AG09309 (cell line): Measurements from ENCODE around the gene ENAH.

Experiments used
- DNase-seq: peaks from one replicate; pipeline ENCODE4 v3.0.0-alpha.2; 2010; ENCODE audit warnings: low read depth
- H3K4me3 ChIP-seq: 2 replicates; pipeline ENCODE4 v1.5.1; 2011; ENCODE audit warnings: mild to moderate bottlenecking, low read depth, low read length, moderate library complexity; ENCODE audit not compliant: control insufficient read depth
- TF ChIP-seq, protein P1 (sequence below): IDR thresholded peaks from 2 replicates; pipeline ENCODE4 v1.5.1; 2011; ENCODE audit warnings: mild to moderate bottlenecking, low read depth, low read length, inconsistent platforms; ENCODE audit not compliant: insufficient read depth, control insufficient read depth; ENCODE audit errors: missing control alignments

ENAH gene

GRCh38 chr1:225464851-225465792 is 187.8 kb downstream of the ENAH start:
- TF ChIP-seq, protein P1, sequence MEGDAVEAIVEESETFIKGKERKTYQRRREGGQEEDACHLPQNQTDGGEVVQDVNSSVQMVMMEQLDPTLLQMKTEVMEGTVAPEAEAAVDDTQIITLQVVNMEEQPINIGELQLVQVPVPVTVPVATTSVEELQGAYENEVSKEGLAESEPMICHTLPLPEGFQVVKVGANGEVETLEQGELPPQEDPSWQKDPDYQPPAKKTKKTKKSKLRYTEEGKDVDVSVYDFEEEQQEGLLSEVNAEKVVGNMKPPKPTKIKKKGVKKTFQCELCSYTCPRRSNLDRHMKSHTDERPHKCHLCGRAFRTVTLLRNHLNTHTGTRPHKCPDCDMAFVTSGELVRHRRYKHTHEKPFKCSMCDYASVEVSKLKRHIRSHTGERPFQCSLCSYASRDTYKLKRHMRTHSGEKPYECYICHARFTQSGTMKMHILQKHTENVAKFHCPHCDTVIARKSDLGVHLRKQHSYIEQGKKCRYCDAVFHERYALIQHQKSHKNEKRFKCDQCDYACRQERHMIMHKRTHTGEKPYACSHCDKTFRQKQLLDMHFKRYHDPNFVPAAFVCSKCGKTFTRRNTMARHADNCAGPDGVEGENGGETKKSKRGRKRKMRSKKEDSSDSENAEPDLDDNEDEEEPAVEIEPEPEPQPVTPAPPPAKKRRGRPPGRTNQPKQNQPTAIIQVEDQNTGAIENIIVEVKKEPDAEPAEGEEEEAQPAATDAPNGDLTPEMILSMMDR, result no peak
- no peak for DNase-seq
- H3K4me3 ChIP-seq, result no peak overlapping the region

DNA sequence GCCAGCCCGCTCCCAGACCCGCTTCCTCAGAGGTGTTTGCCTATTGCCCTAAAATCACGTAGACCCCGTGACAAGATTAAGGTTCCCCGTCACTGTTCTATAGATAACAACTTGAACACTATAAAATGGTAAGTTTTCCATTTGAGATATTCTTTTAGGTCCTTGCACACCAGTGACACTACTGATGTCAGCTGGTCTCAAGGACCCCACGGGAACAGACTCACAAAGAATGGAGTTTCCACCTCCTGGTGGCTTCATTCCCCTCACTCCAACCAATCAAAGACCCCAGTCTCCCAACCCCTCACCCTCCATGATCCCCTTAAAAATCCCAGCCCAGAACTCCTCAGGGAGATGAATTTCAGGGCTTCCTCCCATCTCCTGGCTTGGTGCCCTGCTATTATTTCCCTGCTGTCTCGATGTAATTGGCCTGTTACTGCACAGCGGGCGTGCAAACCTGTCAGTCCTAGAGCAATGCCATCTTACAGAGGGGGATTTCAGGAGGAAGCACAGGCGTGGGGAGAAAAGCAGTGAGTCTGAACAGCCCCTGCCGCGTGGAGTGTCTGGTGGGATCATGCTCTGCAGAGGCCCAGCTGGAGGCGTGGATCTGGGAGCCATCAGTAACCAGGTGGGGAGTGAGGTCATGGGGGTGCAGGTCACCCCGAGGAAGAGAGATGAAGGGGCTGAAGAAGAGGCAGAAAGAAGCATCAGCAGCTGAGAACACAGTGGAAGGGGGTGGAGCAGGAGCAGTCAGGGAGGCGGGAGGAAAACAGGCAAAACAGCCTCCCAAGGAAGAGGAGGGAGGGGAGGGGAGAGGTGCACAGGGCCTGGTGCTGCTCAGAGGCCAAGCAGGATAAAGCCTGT is 190.0 kb downstream of the ENAH start:
- DNase-seq, result no peak
- TF ChIP-seq, protein P1, result no peak
- no peak overlapping the region for H3K4me3 ChIP-seq

GRCh38 chr1:225462429-225462713 is 190.6 kb downstream of the ENAH start:
- no peak for DNase-seq
- no peak overlapping the region for H3K4me3 ChIP-seq
- TF ChIP-seq, protein P1, result no peak

DNA sequence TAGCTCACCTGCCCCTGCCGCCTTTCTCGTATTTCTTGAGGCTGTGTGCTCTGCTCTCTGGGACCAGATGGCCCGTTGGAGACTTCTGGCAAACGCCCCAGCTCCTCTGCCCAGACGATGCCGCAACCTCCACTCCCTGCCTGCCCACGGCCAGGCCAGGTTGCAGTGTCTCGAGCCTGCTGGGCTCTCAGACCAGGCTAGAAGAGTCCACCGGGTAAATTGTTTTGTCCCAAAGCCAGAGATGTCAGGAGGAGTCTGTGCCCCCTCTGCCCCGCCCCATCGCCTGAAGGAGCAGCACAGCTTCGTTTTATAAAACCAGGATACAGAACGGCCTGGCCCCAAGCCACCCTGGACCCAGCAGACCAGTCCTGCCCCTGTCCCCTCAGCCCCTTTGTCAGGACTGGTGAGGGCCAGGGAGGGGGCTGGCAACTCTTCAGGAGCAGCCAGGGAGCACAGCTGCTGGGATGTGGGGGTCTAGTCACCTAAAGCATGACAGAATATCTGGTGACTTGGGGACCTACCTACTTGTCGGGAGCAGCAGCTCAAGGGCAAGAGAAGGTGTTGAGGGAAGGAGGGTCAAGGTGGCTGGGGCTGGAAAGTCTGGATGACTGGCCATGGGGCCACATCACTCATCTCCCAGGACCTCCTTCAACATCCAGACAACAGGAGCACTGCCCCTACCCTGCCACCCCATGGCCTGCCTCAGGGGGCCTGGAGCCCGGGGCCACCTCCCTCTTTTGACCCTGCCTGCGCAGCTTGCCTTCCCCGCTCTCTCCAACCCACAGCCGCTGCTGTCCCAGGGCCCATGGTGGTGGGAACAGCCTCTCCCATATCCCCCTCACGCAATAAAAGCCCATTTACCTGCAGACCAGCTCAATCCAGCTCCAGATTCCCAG is 191.1 kb downstream of the ENAH start:
- TF ChIP-seq, protein P1, result no peak
- H3K4me3 ChIP-seq, result no peak overlapping the region
- no peak for DNase-seq

- no peak for DNase-seq
- TF ChIP-seq, protein P1, result no peak
- no peak overlapping the region for H3K4me3 ChIP-seq
Measured at GRCh38 chr1:225460737-225461532, 192.0 kb downstream of the ENAH start.
